Body of pancreas (tissue), 4 donors: ENCODE measurements around the gene CIAO2A. TPM values are rescaled to one million over a fixed set of nuclear protein-coding genes. Genes with fewer than 3 reads are reported as not detected.
"Not testable (repeated sequence)": the region's sequence is repeated elsewhere in the genome, so short reads cannot be mapped to it uniquely, and the experiment has no call there.

Experiments
- ATAC-seq: fragments of 150-250 bp; one replicate; pipeline ENCODE4 v1.9.1; 2016
- DNase-seq, 4 donors: peaks; one replicate each; pipeline ENCODE4 v3.0.0-alpha.2; 2019
- H3K27ac ChIP-seq, 4 donors: fragments of 200-600 bp; sonication (generic); 1 replicate in 3 of 4; 2 replicates in 1 of 4; pipeline versions ENCODE4 v1.5.1 to v1.6.1; 2016 to 2019; ENCODE audit warnings: mild to moderate bottlenecking in 1 of 4, mixed read lengths in 1 of 4, moderate library complexity in 1 of 4
- H3K27me3 ChIP-seq, 2 donors: fragments of 200-600 bp; sonication (generic); one replicate each; pipeline ENCODE4 v1.6.0; 2016; ENCODE audit warnings: mild to moderate bottlenecking in 1 of 2
- H3K36me3 ChIP-seq, 2 donors: fragments of 200-600 bp; sonication (generic); replicated peaks in 1 of 2; 2 replicates each; pipeline ENCODE4 v1.5.1; 2016; ENCODE audit warnings: low read depth in 2 of 2; ENCODE audit not compliant: insufficient read depth in 1 of 2
- H3K4me1 ChIP-seq: fragments of 200-600 bp; sonication (generic); one replicate; pipeline ENCODE4 v1.6.0; 2016
- H3K4me3 ChIP-seq, 2 donors: fragments of 200-600 bp; sonication (generic); 1 replicate in 1 of 2; 2 replicates in 1 of 2; pipeline ENCODE4 v1.5.1; 2016 to 2019
- H3K9me3 ChIP-seq, 3 donors: fragments of 200-600 bp; sonication (generic); 1 replicate in 2 of 3; 2 replicates in 1 of 3; pipeline ENCODE4 v1.5.1; 2016
- POLR2A ChIP-seq, 3 donors: fragments of 450-650 bp; IDR thresholded peaks; one replicate each; pipeline ENCODE4 v1.6.1; 2016; ENCODE audit warnings: antibody characterized with exemption in 3 of 3, mild to moderate bottlenecking in 2 of 3
- WGBS, 2 donors: methylation state at CpG; one replicate each; pipeline ENCODE4 v1.1.5; 2017; 5-methylcytosine and 5-hydroxymethylcytosine counted together
- intact Hi-C: fragments of 100-400 bp; cut with DNase I; formaldehyde crosslinking; loops from one replicate; pipeline ENCODE4 v1.15.1; 2023
- total RNA-seq, 2 donors: library from RNA; depleted of rRNA; stranded (reverse); fragments of >200 nt; gene quantifications; one replicate each; pipeline ENCODE4 v1.1.0, GENCODE V29; 2016
- TF ChIP-seq, protein P1 (sequence below), 7 experiments: fragments of 450-650 bp in 4 of 7; fragments of 200-600 bp in 3 of 7; sonication (generic) in 3 of 7; IDR thresholded peaks; one replicate each; pipeline ENCODE4 v1.5.1; 2016 to 2019; ENCODE audit warnings: antibody characterized with exemption in 7 of 7

CIAO2A gene
- total RNA-seq, 2 donors from 2014 or later = 48.1 to 57.1 TPM

DNA sequence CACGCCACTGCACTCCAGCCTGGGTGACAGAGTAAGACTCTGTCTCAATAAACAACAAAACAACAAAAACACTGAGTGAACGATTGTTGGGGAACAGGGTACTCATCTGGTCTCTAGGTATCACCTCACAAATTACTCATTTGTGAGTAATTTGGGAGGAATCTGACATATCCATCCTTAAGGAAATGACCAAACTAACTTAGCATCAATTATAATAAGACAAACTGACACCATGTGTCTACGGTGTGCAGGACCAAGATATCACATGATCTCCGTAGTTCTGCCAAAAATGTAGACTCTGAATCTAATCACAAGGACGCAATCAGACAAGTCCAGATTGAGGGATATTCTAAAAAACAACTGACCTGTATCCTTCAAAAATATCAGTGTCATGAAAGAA lies 35.4 kb downstream of the CIAO2A start:
- Histone ChIP-seq H3K27me3 (no peaks in the 10 kb centered on the region), H3K27ac (no peak overlapping the region), H3K4me3 (no peak overlapping the region), H3K4me1 (no peaks in the 10 kb centered on the region), H3K9me3 (no peaks in the 10 kb centered on the region), H3K36me3 (no peaks in the 10 kb centered on the region)
- TF ChIP-seq, protein P1, sequence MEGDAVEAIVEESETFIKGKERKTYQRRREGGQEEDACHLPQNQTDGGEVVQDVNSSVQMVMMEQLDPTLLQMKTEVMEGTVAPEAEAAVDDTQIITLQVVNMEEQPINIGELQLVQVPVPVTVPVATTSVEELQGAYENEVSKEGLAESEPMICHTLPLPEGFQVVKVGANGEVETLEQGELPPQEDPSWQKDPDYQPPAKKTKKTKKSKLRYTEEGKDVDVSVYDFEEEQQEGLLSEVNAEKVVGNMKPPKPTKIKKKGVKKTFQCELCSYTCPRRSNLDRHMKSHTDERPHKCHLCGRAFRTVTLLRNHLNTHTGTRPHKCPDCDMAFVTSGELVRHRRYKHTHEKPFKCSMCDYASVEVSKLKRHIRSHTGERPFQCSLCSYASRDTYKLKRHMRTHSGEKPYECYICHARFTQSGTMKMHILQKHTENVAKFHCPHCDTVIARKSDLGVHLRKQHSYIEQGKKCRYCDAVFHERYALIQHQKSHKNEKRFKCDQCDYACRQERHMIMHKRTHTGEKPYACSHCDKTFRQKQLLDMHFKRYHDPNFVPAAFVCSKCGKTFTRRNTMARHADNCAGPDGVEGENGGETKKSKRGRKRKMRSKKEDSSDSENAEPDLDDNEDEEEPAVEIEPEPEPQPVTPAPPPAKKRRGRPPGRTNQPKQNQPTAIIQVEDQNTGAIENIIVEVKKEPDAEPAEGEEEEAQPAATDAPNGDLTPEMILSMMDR (IDR thresholded peaks at IDR 0.05) = no peak
- TF ChIP-seq POLR2A (IDR thresholded peaks at IDR 0.05) = no peak
- ATAC-seq (no peak), DNase-seq (no peak)
- intact Hi-C loops = no loop called here
- WGBS, 2 donors = 73 to 85% methylated on average over 5 of the region's 5 CpGs

DNA sequence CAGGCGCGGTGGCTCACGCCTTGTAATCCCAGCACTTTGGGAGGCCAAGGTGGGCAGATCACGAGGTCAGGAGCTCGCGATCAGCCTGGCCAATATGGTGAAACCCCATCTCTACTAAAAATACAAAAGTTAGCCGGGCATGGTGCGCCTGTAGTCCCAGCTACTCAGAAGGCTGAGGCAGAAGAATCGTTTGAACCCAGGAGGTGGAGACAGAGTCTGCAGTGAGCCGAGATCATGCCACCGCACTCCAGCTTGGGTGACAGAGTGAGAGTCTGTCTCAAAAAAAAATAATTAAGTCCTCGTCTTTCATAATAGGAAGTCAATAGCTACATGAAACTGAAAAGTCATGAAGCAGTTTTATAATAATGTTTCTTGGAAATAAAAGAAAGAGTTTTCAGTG lies 40.0 kb downstream of the CIAO2A start:
- H3K27me3 ChIP-seq, H3K9me3 ChIP-seq, H3K36me3 ChIP-seq, intact Hi-C loops, H3K27ac ChIP-seq, H3K4me3 ChIP-seq, DNase-seq, ATAC-seq, H3K4me1 ChIP-seq: not testable (repeated sequence)
- 81% methylated on average over 12 of the region's 12 CpGs for WGBS, 2 donors

DNA sequence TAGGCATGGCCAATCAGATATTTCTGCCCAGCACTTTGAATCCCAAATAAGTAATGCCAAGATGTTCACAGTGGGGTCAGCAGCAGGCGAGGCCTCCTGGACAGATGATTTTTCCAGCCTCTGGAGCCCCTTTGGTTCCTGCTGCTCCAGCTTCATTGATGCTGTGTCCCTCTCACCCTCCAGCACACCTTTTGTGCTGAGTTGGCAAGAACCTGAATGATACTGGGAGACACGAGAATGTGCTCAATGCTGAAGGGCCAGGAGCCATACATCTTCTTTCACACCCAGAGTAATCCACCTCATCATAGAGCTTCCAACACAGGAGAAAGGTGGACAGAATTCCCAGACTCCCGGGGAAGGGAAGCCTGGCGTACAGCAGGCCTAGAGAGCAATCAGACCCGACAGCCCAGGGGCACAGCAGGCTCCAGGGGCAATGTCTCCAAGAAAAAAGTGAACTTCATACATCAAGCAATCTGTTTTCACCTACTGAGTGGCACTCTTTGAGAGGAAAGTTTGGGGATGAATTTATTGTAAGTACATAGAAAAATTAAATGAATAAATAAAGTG lies 40.6 kb downstream of the CIAO2A start:
- Histone ChIP-seq H3K4me3 (no peak overlapping the region), H3K27ac (no peak overlapping the region), H3K27me3 (no peaks in the 10 kb centered on the region), H3K36me3 (no peaks in the 10 kb centered on the region), H3K4me1 (peaks cover 6% of the 10 kb centered on the region), H3K9me3 (no peaks in the 10 kb centered on the region)
- ATAC-seq = no peak
- intact Hi-C loops = no loop called here
- TF ChIP-seq, protein P1 (IDR thresholded peaks at IDR 0.05) = no peak
- no peak for TF ChIP-seq POLR2A (IDR thresholded peaks at IDR 0.05)
- 79 to 90% methylated on average over 5 of the region's 5 CpGs for WGBS, 2 donors
- no peak for DNase-seq

DNA sequence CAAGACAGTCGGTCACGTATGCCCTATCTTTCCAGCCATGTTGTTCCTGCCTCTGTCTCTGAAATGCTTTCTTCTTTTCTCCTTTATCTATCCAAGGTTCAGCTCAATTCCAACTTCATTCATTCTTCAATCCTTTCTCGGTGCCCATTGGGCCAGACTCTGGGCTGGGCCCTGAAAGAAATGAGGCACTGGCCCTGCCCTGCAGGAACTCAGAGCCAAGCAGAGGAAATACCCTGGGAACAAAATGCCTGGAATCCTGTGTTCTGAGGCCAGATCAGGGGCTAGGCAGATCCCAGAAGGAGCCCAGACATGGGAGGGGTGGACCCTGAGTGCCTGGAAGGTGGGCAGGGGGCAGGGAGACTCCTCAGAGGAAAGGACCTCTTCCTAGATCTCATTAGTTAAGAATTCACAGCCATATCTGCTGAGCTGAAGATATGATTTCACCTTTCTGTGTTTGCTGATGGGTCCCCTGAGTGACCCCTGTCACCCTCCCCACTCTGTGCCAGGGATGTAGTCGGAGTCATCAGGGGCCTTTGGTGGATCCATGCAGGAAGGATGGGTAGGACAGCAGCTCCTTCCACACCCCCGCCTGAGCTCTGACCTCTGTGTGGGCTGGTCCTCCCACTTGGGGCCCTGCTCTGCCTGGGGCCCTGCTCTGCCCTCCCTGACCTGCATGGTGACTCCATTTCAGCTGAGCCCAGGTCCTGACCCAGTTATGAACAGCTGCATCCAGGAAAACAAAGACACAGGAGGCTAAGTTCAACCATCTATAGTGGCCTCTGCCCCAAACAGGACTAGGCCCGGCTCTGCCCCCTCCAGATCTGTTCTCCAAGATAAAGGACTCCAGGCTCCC lies 42.0 kb downstream of the CIAO2A start:
- Histone ChIP-seq H3K4me1 (peaks cover 13% of the 10 kb centered on the region), H3K36me3 (no peaks in the 10 kb centered on the region), H3K27ac (no peak overlapping the region), H3K27me3 (no peaks in the 10 kb centered on the region), H3K4me3 (no peak overlapping the region), H3K9me3 (no peaks in the 10 kb centered on the region)
- intact Hi-C loops = no loop called here
- ATAC-seq (no peak), DNase-seq (no peak)
- TF ChIP-seq POLR2A (IDR thresholded peaks at IDR 0.05) = no peak
- TF ChIP-seq, protein P1 (IDR thresholded peaks at IDR 0.05) = no peak
- 78 to 96% methylated on average over 3 to 6 of the region's 6 CpGs for WGBS, 2 donors

DNA sequence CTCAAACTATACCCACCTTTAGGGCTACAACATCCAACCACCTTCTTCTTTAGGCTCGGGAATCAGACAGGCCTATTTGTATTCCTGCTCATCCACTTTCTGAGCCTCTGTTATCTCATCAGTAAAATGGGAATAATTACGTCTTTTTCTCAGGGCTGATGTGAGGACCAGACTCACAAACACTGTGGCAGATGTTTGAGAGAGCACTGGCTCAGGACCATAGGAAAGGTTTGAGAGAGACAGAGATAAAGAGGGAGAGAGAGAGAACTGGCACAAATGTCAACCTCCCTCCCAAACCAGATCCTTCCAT lies 42.6 kb downstream of the CIAO2A start:
- Histone ChIP-seq H3K9me3 (no peaks in the 10 kb centered on the region), H3K36me3 (no peaks in the 10 kb centered on the region), H3K27me3 (no peaks in the 10 kb centered on the region), H3K4me3 (no peak overlapping the region), H3K27ac (no peak overlapping the region), H3K4me1 (peaks cover 15% of the 10 kb centered on the region)
- ATAC-seq = no peak
- WGBS, 2 donors = 87 to 89% methylated on average over 2 of the region's 2 CpGs
- TF ChIP-seq POLR2A (IDR thresholded peaks at IDR 0.05) = no peak
- TF ChIP-seq, protein P1 (IDR thresholded peaks at IDR 0.05) = no peak
- intact Hi-C loops = no loop called here
- DNase-seq = no peak
